ENCODE results near the gene CDH8.

Gene CDH8

GRCh38 chr16:61909074-61909473 lies 127.2 kb downstream of the CDH8 start:
- TF ChIP-seq, protein P1, sequence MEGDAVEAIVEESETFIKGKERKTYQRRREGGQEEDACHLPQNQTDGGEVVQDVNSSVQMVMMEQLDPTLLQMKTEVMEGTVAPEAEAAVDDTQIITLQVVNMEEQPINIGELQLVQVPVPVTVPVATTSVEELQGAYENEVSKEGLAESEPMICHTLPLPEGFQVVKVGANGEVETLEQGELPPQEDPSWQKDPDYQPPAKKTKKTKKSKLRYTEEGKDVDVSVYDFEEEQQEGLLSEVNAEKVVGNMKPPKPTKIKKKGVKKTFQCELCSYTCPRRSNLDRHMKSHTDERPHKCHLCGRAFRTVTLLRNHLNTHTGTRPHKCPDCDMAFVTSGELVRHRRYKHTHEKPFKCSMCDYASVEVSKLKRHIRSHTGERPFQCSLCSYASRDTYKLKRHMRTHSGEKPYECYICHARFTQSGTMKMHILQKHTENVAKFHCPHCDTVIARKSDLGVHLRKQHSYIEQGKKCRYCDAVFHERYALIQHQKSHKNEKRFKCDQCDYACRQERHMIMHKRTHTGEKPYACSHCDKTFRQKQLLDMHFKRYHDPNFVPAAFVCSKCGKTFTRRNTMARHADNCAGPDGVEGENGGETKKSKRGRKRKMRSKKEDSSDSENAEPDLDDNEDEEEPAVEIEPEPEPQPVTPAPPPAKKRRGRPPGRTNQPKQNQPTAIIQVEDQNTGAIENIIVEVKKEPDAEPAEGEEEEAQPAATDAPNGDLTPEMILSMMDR (IDR thresholded peaks at IDR 0.05; ENCODE audit: borderline replicate concordance, control extremely low read depth, extremely low read depth, insufficient read depth, missing control alignments), result no peak
- DNase-seq (ENCODE audit: low spot score), result no peak
- in situ Hi-C loops (cut with MboI; ENCODE audit: low sequenced_read_pairs, unreplicated experiment), result no loop called here

DNA sequence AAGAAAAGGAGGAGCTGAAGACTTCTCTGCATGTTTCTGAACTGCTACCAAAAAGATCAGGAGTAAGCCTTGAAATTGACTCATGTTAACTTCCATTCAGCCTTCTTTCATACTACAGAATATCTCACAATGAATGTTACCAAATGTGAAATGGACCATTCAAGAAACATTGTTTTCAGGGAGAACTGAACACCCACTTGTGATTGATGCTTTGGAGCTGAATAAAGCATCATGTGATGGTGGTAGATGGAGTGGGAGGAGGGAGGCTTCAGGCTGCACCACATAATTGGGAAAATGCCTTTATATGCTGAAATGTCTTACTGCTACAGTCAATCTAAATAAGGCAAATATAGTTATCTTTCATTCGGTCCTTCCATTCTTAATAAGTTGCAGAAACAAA lies 127.8 kb downstream of the CDH8 start:
- in situ Hi-C loops (cut with MboI; ENCODE audit: low sequenced_read_pairs, unreplicated experiment), result no loop called here
- TF ChIP-seq, protein P1 (IDR thresholded peaks at IDR 0.05; ENCODE audit: borderline replicate concordance, control extremely low read depth, extremely low read depth, insufficient read depth, missing control alignments), result no peak
- no peak for DNase-seq (ENCODE audit: low spot score)

- DNase-seq (ENCODE audit: low spot score), result no peak
- TF ChIP-seq, protein P1 (IDR thresholded peaks at IDR 0.05; ENCODE audit: borderline replicate concordance, control extremely low read depth, extremely low read depth, insufficient read depth, missing control alignments), result no peak
- in situ Hi-C loops (cut with MboI; ENCODE audit: low sequenced_read_pairs, unreplicated experiment), result no loop called here
These were observed 134.5 kb downstream of the CDH8 start for GRCh38 chr16:61901689-61902088.

GRCh38 chr16:61900482-61900881 lies 135.8 kb downstream of the CDH8 start:
- TF ChIP-seq, protein P1 (IDR thresholded peaks at IDR 0.05; ENCODE audit: borderline replicate concordance, control extremely low read depth, extremely low read depth, insufficient read depth, missing control alignments), result no peak
- in situ Hi-C loops (cut with MboI; ENCODE audit: low sequenced_read_pairs, unreplicated experiment), result no loop called here

DNA sequence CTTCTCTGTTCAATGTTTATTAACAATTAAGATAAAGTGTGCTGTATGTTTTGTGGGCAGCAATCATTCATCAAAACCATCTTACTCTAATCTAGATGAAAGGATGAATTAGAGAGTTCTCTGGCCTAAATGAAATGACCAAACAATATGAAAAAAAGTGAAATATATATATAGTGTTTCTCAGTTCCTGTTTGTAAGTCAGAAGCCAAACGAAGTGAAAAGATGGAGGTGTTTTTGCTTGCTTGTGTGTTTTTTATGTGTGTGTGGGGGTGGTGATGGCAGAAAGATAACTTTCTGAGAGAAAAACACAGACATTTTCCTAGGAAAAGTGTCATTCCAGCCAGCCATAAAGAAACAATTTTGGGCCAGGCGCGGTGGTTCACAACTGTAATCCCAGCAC lies 138.6 kb downstream of the CDH8 start:
- in situ Hi-C loops (cut with MboI; ENCODE audit: low sequenced_read_pairs, unreplicated experiment), result no loop called here
- TF ChIP-seq, protein P1 (IDR thresholded peaks at IDR 0.05; ENCODE audit: borderline replicate concordance, control extremely low read depth, extremely low read depth, insufficient read depth, missing control alignments), result no peak

More at GRCh38 chr16:61900482-61900881, 135.8 kb downstream of the CDH8 start:
- DNase-seq (ENCODE audit: low spot score), result no peak

GRCh38 chr16:61892531-61892930 lies 143.7 kb downstream of the CDH8 start:
- in situ Hi-C loops (cut with MboI; ENCODE audit: low sequenced_read_pairs, unreplicated experiment), result no loop called here
- no peak for DNase-seq (ENCODE audit: low spot score)
- TF ChIP-seq, protein P1 (IDR thresholded peaks at IDR 0.05; ENCODE audit: borderline replicate concordance, control extremely low read depth, extremely low read depth, insufficient read depth, missing control alignments), result no peak

More for the DNA sequence above, 138.6 kb downstream of the CDH8 start:
- no peak for DNase-seq (ENCODE audit: low spot score)

DNA sequence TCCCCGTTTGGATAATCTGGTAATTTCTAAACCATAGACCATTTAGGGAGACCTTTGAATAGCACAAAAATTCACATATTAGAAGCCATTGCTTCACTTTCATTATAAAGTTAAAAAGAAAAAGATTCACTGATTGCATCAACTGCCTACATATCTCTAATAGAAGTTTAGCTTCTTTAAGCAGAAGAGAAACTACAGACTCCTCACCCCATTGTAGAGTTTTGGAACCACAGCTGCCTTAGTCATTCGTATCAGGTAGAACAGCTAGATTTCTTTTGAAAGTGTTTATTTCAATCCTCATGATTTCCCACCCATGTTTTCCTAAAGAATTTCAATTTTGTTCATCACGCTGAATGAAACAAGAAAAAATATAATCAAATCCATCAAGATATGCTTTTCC lies 144.8 kb downstream of the CDH8 start:
- in situ Hi-C loops (cut with MboI; ENCODE audit: low sequenced_read_pairs, unreplicated experiment), result no loop called here
- TF ChIP-seq, protein P1 (IDR thresholded peaks at IDR 0.05; ENCODE audit: borderline replicate concordance, control extremely low read depth, extremely low read depth, insufficient read depth, missing control alignments), result no peak
- no peak for DNase-seq (ENCODE audit: low spot score)

Data from GM13976 (cell line).